T-helper 2 cell treated with Interferon-gamma antibody and Interleukin-4, amounts not matched to agents 5 μg/mL and 100 μg/mL, for 36 hours (primary cell): ENCODE results near the gene SH3GL1.

Experiments
- DNase-seq: peaks from one replicate; pipeline ENCODE4 v3.0.0; 2021; ENCODE audit warnings: low spot score
- H3K27ac Mint-ChIP-seq: one replicate; pipeline ENCODE4 v1.8.0; 2021; ENCODE audit warnings: mild to moderate bottlenecking, mixed read lengths
- H3K27me3 Mint-ChIP-seq: one replicate; pipeline ENCODE4 v1.8.0; 2021; ENCODE audit warnings: low read depth, mixed read lengths
- H3K36me3 Mint-ChIP-seq: one replicate; pipeline ENCODE4 v1.8.0; 2021; ENCODE audit warnings: low read depth, mixed read lengths
- H3K4me1 Mint-ChIP-seq: one replicate; pipeline ENCODE4 v1.8.0; 2021; ENCODE audit warnings: low read depth, mixed read lengths
- H3K4me3 Mint-ChIP-seq: one replicate; pipeline ENCODE4 v1.8.0; 2022; ENCODE audit warnings: mild to moderate bottlenecking, moderate library complexity, mixed read lengths
- H3K9me3 Mint-ChIP-seq: one replicate; pipeline ENCODE4 v1.8.0; 2021; ENCODE audit warnings: mixed read lengths

The SH3GL1 gene

DNA sequence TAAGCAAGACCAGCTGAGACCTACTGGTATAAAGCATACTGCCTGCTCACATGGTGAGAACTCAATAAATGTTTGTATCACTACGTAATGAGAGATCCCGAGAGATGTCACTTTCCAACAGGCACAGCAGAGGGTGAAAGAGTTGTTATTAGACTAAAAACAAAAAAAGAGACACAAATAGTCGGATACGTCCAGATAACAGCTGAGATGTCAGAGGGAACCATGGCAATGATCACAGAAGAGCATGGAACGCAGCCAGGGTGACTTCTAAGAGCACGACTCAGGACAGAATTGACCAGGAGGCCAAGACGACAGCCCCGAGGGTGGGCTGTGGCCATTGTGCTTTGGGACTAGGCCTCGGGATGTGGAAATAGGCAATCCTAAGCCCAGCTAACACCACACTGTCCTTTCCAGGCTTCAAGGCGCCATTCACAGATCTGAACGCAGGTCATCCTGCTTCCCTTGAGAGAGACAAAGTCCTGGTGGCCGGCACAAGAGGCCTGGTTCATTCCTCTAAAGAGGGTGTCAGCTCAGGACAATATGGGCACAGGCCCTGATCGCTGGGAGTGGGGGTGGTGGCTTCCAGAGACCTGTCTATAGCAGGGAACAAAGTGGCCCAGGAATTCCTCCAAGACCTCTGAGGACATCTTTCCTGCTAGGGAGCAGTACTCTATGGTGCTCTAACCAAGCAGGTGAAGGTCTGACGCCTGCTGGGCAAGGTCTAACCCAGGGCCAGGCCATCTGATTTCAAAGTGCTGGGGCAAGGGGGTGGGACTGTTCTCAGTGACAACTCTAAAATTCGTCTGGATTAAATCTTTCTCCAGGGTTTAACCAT, 3.2 kb downstream of the SH3GL1 start:
- no peak for DNase-seq
- H3K4me1 Mint-ChIP-seq, result peaks cover 47% of the 10 kb centered on the region
- no peaks in the 10 kb centered on the region for H3K9me3 Mint-ChIP-seq
- H3K27ac Mint-ChIP-seq, result no peak overlapping the region
- no peak overlapping the region for H3K4me3 Mint-ChIP-seq
- H3K36me3 Mint-ChIP-seq, result peaks cover 33% of the 10 kb centered on the region
- H3K27me3 Mint-ChIP-seq, result no peaks in the 10 kb centered on the region

DNA sequence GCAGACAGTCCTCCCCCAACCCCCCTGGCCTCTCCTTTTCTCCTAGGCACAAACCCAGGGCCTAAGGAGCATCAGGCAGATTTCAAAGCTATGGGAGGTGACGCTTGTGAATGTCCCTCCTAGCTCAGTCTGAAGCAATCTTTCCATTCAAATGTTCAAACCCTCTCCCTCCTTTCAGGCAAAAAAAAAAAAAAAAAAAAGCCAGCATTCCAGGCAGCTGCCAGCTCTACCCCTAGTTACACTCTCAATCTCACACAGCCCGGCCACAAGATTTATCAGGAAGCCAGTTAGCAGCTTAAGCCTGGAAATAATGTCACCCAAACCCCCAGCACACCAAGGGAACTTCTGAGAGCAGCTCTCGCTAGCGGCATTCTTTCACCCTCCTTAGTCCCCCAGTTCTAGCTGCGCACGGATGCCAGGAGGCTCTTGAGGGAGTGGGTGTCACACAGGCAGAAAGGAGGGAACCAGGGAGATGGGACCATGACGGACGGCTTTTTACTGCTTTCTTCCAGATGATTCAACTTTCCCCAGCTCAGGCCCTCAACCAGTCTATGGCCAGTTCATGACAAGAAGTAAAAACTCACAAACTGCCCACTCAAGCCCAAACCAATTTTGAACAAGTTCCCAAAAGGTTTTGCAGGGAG, 6.3 kb downstream of the SH3GL1 start:
- peaks cover 31% of the 10 kb centered on the region for H3K36me3 Mint-ChIP-seq
- no peak for DNase-seq
- no peaks in the 10 kb centered on the region for H3K27me3 Mint-ChIP-seq
- peak overlapping the region; percentile 13 for H3K27ac Mint-ChIP-seq
- no peaks in the 10 kb centered on the region for H3K9me3 Mint-ChIP-seq
- peaks cover 41% of the 10 kb centered on the region for H3K4me1 Mint-ChIP-seq
- H3K4me3 Mint-ChIP-seq, result no peak overlapping the region

DNA sequence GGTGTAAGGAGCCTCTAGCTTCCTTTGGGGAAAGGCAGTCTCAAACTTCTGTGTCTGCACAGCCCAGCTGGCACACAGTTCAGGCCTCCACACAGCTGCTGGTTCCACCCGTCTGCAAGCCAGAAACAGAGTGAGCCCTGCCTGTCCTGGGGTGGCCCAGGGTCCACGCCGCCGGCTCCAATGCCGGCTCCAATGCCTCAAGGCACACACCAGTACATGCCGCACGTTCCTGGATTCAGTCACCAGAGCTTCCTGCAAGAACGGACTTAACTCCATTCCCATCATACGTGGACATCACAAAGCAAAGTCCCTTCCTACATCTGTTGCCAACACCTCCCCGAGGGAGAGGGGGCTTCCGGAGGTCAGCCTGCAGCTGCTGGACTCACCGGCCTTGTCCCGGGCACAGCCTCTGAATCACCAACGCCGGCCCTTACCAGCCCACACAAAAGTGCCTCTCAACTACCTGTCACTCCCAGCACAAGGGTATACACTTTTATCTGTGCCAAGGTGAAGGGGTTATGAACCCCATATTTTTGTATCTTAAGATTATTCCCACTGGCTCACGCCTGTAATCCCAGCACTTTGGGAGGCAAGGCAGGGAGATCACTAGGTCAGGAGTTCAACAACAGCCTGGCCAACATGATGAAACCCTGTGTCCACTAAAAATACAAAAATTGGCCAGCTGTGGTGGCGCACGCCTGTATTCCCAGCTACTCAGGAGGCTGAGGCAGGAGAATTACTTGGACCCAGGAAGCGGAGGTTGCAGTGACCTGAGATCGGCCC, 8.5 kb downstream of the SH3GL1 start:
- Mint-ChIP-seq H3K36me3 (peaks cover 24% of the 10 kb centered on the region), H3K27ac (no peak overlapping the region), H3K4me3 (no peak overlapping the region), H3K4me1 (peaks cover 31% of the 10 kb centered on the region), H3K9me3 (no peaks in the 10 kb centered on the region), H3K27me3 (no peaks in the 10 kb centered on the region)
- DNase-seq, result no peak

DNA sequence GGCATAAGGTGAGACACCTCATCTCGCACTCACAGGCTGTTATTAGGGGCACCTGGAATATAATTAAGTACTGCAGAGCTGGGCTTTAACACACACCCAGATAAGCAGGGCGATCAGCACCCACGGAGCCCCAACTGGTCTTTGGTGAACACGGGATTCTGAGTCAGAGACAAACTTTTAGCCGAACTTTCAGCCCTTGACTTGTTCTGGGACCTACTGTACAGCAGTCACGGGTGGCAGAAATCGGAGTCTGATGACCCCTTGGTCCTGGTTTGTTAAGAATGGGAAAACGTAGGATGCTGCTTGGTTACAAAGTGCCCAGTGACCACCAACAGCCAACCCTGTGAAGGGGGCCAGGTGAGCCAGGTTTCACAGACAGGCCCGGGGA, 9.0 kb downstream of the SH3GL1 start:
- Mint-ChIP-seq H3K4me3 (no peak overlapping the region), H3K9me3 (no peaks in the 10 kb centered on the region), H3K27me3 (no peaks in the 10 kb centered on the region), H3K36me3 (peaks cover 21% of the 10 kb centered on the region), H3K4me1 (peaks cover 25% of the 10 kb centered on the region), H3K27ac (no peak overlapping the region)
- DNase-seq, result no peak

DNA sequence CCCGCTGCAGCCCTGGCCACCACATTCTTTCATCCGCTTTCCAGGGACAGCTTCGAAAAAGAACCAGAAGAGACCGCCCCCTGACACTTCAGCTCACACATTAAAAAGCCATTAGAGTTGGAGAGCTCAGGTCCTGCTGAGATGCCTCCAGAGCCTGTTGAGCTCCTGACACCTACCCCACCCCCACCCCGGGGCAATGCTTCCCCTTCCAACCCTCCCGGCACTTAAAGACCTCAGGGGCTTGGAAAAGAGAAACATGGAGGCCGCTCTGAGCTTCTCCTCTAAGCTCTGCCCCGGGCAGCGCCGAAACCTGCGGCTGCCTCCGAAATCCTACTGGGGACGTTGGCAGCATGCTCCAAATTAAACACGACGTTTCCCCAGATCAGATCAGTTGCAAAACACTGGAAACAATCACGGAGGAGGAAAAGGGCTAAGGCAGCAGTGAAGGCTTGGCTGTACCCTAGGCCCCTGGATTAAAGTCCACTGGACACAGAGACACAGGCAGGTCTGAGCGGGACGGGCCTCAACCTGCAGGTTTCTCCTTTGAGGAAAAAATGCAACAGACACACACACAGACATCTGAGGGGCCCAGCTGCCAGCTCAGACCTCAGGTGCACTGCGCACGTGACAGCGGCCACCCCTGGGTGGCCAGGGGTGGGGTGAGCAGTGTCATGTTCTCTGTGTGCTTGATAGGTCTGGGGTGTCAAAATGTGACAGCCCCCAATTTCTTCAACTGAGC, 9.6 kb downstream of the SH3GL1 start:
- Mint-ChIP-seq H3K27me3 (no peaks in the 10 kb centered on the region), H3K27ac (peak overlapping the region; percentile 93), H3K36me3 (peaks cover 18% of the 10 kb centered on the region), H3K9me3 (no peaks in the 10 kb centered on the region), H3K4me1 (peaks cover 25% of the 10 kb centered on the region), H3K4me3 (peak overlapping the region; percentile 36)
- DNase-seq, result no peak

DNA sequence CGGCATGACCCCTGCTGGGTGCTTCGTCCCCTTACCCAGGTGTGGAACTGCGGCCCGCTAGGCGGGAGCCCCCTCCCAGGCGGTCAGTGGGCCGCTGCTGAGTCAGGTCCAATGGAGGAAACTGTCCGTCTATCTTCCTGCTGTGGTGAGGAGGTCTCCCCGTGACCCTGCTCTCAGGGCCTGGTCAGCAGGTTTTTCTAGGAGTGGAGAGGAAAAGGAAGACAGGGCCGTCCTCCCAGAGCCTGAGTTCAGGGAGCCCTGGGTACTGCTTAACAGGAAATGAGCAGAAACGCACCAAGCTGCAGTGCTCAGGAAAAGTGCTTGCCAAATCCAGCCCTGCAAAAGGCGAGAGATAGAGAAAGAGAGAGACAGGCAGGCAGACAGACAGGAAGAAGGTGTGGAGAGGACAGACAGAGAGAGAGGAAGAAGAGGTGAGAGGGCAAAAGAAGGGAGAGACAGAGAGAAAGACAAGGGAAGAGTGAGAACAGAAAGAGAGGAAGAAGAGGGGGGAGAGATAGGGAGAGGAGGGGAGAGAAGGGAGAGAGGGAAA, 10.3 kb downstream of the SH3GL1 start:
- Mint-ChIP-seq H3K4me3 (peak overlapping the region; percentile 45), H3K27ac (peak overlapping the region; percentile 93), H3K9me3 (no peaks in the 10 kb centered on the region), H3K4me1 (peaks cover 25% of the 10 kb centered on the region), H3K27me3 (no peaks in the 10 kb centered on the region), H3K36me3 (peaks cover 14% of the 10 kb centered on the region)
- no peak for DNase-seq

DNA sequence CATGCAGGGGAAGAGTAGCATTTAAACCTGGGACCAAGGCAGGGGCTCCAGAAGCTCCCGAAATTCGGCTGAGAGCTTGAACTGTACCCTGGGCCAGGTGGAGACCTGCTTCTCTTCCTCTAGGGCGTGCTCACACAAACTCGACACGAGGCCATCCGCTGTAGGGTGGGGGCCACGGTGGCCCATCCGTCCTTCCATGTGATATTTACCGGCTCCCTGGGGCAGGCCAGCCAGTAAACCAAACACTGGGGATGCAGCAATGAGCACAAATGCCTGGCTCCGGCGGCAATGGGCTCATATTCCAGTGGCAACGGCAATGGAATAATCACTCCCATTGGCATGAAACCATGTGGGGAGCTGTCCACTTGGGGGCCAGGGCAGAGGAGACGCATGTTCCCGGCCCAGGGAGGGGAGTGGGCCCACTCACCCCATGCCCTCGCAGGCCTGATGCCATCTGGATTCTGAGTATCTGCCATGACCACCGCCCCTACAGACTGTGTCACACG, 10.8 kb downstream of the SH3GL1 start:
- Mint-ChIP-seq H3K4me1 (peaks cover 22% of the 10 kb centered on the region), H3K36me3 (peaks cover 11% of the 10 kb centered on the region), H3K4me3 (no peak overlapping the region), H3K27me3 (no peaks in the 10 kb centered on the region), H3K9me3 (no peaks in the 10 kb centered on the region), H3K27ac (no peak overlapping the region)
- DNase-seq, result no peak

DNA sequence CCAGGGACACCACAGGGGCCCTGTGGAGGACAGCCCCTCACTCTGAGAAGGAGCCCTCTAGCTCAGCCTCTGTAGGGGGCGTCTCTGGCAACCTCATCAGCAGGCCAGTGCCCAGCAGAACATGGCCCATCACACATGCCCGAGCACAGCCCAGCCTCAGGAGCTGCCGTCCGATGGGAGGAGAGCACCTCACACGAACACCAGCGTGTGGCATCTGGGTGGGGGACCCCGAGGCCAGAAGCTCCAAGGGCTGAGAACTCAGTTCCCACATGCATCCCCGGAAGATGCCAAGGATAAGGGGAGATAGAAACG, 11.3 kb downstream of the SH3GL1 start:
- Mint-ChIP-seq H3K4me1 (peaks cover 17% of the 10 kb centered on the region), H3K36me3 (peaks cover 10% of the 10 kb centered on the region), H3K27me3 (no peaks in the 10 kb centered on the region), H3K27ac (no peak overlapping the region), H3K4me3 (no peak overlapping the region), H3K9me3 (no peaks in the 10 kb centered on the region)
- DNase-seq, result no peak

DNA sequence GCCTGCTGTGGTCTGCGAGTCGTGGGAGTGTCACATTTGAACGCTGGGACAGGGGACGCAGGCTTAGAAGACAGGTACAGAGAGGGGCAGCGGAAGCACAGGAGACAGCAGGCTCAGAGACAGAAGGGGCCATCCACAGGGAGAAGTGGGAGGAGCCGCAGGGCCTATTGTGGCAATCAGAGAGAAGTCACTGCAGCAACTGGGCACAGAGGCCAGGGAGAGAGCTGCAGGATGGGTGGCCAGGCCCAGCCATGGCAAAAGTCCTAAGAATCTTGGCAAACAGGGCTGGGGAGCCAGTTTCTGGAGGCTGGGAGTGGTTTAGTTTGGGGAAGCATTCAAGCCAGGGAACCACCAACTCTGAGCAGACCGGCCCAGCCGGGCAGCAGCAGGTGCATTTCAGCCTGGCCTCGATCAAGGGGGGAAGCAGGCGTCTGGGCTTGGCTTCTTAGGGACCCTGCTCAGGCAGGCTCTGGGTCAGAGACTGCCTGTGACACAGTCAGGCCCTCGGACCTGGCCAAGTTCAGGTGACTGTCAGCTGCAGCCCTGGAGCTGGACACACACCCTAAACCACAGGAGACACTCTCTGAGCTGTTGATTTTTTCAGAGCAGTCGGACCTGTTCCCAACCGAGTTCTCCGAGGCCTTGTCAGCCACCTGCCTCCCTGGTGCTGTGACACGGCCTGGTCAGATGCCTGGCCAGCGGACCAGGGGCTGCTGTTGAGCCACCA, 11.8 kb downstream of the SH3GL1 start:
- no peak overlapping the region for H3K27ac Mint-ChIP-seq
- H3K4me3 Mint-ChIP-seq, result no peak overlapping the region
- peaks cover 7% of the 10 kb centered on the region for H3K36me3 Mint-ChIP-seq
- H3K4me1 Mint-ChIP-seq, result peaks cover 15% of the 10 kb centered on the region
- no peaks in the 10 kb centered on the region for H3K9me3 Mint-ChIP-seq
- no peaks in the 10 kb centered on the region for H3K27me3 Mint-ChIP-seq
- DNase-seq, result no peak

DNA sequence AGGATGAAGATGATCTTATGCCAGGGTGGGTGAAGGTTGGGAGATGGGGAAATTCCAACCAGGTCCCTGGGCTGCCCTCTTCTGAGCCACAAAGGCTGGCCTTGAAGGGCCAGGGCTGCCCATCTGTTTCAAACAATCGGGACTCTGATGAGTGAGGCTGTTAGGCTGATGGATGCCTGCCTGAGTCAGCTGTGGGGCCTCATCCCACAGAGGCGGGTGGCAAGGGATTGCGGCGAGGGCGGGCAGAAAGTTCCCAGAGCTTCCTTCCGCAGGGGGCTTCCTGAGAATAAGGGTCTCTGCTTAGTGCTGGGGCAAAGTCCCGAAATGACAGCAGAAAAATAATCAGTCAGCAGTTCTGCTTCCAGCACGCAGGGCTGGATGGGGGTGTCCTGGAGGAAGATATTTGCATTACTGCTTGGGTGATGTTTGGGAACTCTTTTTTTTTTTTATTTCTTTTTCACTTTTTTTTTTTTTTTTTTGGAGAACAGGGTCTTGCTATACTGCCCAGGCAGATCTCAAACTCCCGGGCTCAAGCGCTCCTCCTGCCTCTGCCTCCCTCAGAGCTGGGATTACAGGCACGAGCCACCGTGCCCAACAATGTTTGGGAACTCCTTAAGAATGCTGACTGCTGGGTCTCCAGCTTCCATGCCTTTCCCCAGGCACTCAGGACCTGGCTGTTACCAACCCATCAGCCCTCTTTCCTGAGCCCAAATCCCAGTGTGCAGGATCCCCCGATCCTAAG, 14.1 kb downstream of the SH3GL1 start:
- H3K27ac Mint-ChIP-seq, result no peak overlapping the region
- H3K4me3 Mint-ChIP-seq, result no peak overlapping the region
- no peak for DNase-seq
- peaks cover 20% of the 10 kb centered on the region for H3K4me1 Mint-ChIP-seq
- H3K27me3 Mint-ChIP-seq, result no peaks in the 10 kb centered on the region
- H3K9me3 Mint-ChIP-seq, result no peaks in the 10 kb centered on the region
- H3K36me3 Mint-ChIP-seq, result peaks cover 7% of the 10 kb centered on the region

DNA sequence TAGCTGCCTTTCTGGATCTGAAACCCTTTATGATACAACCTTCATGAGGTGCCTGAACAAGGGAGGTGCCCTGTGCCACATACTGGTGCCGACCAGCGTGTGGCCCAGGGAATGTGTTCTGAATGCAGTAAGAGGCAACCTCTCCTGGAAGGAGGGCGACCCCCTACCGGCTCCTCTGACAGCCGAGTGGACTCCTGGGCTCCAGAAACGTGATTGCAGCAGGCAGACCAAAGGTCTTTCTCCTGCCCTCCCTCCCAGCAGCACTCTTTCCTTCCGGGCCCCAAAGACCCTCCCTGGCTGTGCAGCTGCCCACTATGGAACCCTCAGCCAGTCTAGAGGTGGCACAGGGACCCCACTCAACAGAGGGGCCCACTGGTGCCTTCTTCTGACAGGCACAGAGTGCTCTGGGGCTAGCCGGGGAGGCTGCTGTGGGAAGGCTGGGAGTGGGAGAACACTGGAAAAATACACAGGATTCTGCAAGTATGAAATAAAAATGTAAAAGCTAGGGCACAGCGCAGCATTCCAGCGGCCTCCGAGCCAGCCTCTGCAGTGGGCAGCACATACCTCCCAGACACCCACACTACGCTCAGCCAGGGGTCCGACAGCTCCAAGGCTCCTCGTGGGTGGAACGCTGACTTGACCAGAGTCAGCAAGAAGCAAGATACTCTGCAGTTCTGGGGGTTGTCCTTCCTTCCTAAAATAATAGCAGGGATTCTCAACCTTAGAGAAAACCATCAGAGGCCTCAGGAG, 14.9 kb downstream of the SH3GL1 start:
- no peak for DNase-seq
- H3K27ac Mint-ChIP-seq, result no peak overlapping the region
- H3K4me3 Mint-ChIP-seq, result no peak overlapping the region
- no peaks in the 10 kb centered on the region for H3K27me3 Mint-ChIP-seq
- peaks cover 22% of the 10 kb centered on the region for H3K4me1 Mint-ChIP-seq
- H3K9me3 Mint-ChIP-seq, result no peaks in the 10 kb centered on the region
- peaks cover 7% of the 10 kb centered on the region for H3K36me3 Mint-ChIP-seq

DNA sequence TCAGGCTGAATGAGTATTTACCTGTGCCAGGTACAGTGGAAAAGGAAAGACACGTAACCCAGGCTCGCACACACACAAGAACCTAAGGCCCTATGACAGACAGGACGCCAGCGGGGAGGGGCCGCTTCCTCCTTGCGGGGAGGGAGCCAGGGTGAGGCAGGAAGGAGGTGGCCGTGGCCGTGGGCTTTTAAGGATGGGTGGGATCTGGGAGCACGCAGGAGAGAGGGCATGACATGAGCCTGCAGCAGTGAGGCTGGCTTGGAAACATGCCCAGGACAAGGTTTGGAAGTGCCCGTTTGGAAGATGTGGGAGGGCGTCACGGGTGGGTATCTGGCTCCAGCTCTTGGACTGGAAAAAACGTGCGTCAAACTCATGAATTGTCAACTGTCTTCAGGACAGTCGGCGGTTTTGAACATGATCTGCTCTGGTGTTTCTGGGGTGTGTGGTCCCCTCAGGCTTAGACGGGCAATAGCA, 20.1 kb downstream of the SH3GL1 start:
- H3K27ac Mint-ChIP-seq, result peak overlapping the region; percentile 91
- DNase-seq, result no peak

More for the DNA sequence above, 20.1 kb downstream of the SH3GL1 start:
- H3K9me3 Mint-ChIP-seq, result no peaks in the 10 kb centered on the region
- H3K27me3 Mint-ChIP-seq, result no peaks in the 10 kb centered on the region
- H3K36me3 Mint-ChIP-seq, result peaks cover 12% of the 10 kb centered on the region
- H3K4me3 Mint-ChIP-seq, result peak overlapping the region; percentile 84
- H3K4me1 Mint-ChIP-seq, result peaks cover 48% of the 10 kb centered on the region
